Osteocyte (in vitro differentiated cells): ENCODE measurements around the gene MARK4. TPM values are rescaled to one million over a fixed set of nuclear protein-coding genes. Genes with fewer than 3 reads are reported as not detected.

ENCODE experiments used
- DNase-seq: peaks from one replicate; pipeline ENCODE4 v3.0.0; 2021; ENCODE audit warnings: mixed read lengths; ENCODE audit not compliant: unreplicated experiment; ENCODE audit errors: extremely low spot score
- H3K27ac Mint-ChIP-seq: one replicate; pipeline ENCODE4 v1.8.0; 2021; ENCODE audit warnings: mild to moderate bottlenecking, mixed read lengths; ENCODE audit not compliant: unreplicated experiment
- H3K27me3 Mint-ChIP-seq: one replicate; pipeline ENCODE4 v1.8.0; 2021; ENCODE audit warnings: mixed read lengths; ENCODE audit not compliant: unreplicated experiment
- H3K36me3 Mint-ChIP-seq: one replicate; pipeline ENCODE4 v1.8.0; 2021; ENCODE audit warnings: mixed read lengths; ENCODE audit not compliant: unreplicated experiment
- H3K4me1 Mint-ChIP-seq: one replicate; pipeline ENCODE4 v1.8.0; 2021; ENCODE audit warnings: mixed read lengths; ENCODE audit not compliant: unreplicated experiment
- H3K4me3 Mint-ChIP-seq: one replicate; pipeline ENCODE4 v1.8.0; 2021; ENCODE audit warnings: mild to moderate bottlenecking, moderate library complexity, mixed read lengths; ENCODE audit not compliant: unreplicated experiment
- H3K9me3 Mint-ChIP-seq: one replicate; pipeline ENCODE4 v1.8.0; 2021; ENCODE audit warnings: mixed read lengths; ENCODE audit not compliant: unreplicated experiment
- total RNA-seq: library from RNA; stranded (reverse); gene quantifications from 2 replicates; pipeline ENCODE4 v1.2.1, GENCODE V29; 2021
- TF ChIP-seq, protein P1 (sequence below): fragments of 200-600 bp; sonication (generic); IDR thresholded peaks from 2 replicates; pipeline ENCODE4 v1.5.0; 2021; ENCODE audit warnings: antibody characterized with exemption, mild to moderate bottlenecking, moderate library complexity

The MARK4 gene
- total RNA-seq, 1 donor from 2014 or later = 61.2 TPM

DNA sequence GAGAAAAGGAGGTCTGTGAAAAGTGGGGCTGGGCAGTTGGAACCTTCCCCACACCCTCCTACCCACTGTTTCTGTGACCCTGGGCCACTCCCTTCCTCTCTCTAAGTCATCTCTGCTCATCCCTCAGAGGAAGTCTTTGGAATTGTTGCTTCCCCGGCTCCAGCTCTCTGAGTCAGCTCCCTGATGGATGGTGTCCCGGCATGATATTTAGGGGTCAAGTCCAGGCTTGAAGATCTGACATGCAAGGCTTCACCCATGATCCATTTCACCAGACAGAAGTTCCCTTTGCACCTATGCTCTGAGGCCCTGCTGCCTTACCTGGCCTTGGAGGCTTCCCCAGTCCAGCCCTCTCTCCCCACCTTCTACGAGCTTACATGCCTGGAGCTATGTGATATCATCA lies 19.2 kb upstream of the MARK4 start:
- peaks cover 21% of the 10 kb centered on the region for H3K4me1 Mint-ChIP-seq
- no peak overlapping the region for H3K4me3 Mint-ChIP-seq
- no peak for DNase-seq
- H3K9me3 Mint-ChIP-seq = no peaks in the 10 kb centered on the region
- peaks cover 10% of the 10 kb centered on the region for H3K36me3 Mint-ChIP-seq
- H3K27me3 Mint-ChIP-seq = no peaks in the 10 kb centered on the region
- TF ChIP-seq, protein P1, sequence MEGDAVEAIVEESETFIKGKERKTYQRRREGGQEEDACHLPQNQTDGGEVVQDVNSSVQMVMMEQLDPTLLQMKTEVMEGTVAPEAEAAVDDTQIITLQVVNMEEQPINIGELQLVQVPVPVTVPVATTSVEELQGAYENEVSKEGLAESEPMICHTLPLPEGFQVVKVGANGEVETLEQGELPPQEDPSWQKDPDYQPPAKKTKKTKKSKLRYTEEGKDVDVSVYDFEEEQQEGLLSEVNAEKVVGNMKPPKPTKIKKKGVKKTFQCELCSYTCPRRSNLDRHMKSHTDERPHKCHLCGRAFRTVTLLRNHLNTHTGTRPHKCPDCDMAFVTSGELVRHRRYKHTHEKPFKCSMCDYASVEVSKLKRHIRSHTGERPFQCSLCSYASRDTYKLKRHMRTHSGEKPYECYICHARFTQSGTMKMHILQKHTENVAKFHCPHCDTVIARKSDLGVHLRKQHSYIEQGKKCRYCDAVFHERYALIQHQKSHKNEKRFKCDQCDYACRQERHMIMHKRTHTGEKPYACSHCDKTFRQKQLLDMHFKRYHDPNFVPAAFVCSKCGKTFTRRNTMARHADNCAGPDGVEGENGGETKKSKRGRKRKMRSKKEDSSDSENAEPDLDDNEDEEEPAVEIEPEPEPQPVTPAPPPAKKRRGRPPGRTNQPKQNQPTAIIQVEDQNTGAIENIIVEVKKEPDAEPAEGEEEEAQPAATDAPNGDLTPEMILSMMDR = no peak
- peak overlapping the region; percentile 50 for H3K27ac Mint-ChIP-seq

DNA sequence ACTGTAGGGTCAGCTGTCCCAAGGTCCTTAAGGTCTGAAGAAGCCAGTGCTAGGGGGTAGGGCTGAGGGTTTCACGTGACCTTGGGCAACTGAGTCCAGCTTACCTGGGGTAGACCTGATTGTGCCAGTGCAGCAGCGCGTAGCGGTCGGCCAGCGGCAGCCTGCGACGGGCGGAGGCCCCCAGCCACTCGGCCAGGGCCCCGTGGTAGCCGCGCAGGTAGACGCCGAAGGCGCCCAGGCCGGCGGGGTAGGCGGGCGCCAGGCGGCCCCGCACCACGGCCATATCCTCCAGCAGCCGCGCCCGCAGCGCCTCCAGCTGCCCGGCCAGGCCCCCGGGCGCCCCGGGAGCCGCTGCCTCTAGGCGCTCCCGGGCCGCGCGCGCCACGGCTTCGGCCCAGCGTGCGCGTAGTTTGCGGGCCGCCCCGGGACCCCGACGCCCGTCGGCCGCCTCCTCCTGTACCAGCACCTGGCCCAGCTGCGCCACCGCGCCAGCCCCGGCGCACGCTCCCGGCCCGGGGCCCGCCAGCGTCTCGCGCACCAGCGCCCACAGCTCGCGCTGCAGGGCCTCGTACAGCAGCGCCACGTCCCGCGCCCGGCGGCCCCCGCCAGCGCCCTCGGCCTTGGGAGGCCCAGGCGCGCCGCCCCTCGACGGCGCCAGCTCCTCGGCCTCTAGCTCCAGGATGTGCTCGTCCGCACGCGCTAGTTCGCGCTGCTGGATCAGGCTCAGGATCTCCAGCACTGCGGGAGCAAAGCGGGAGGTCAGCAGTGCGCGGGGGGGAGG lies 16.8 kb upstream of the MARK4 start:
- Mint-ChIP-seq H3K27me3 (no peaks in the 10 kb centered on the region), H3K4me1 (peaks cover 21% of the 10 kb centered on the region)
- no peak for DNase-seq

DNA sequence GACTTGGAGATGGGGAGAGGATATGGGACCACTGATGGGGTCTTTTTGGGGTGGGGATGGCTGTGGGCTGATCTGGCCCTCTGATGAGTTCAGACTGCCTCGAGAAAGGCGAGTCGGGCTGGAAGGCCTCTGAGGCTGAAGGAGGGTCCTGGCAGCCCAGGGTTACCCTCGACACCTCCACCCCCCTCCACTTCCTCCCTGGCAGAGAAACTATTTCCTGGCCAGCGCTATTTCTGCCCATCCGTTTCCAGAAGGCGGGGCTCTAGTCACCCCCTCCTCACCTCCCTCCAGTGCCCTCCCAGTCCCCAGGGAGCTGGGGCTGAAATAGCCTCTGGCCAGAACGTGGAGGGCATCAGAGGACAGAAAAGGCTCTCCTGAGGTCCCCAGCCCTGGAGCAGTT lies 15.6 kb upstream of the MARK4 start:
- peak overlapping the region; percentile 10 for H3K27ac Mint-ChIP-seq
- no peak for DNase-seq
- H3K27me3 Mint-ChIP-seq = no peaks in the 10 kb centered on the region
- no peaks in the 10 kb centered on the region for H3K9me3 Mint-ChIP-seq
- H3K36me3 Mint-ChIP-seq = peaks cover 14% of the 10 kb centered on the region
- H3K4me3 Mint-ChIP-seq = no peak overlapping the region
- H3K4me1 Mint-ChIP-seq = peaks cover 21% of the 10 kb centered on the region
- TF ChIP-seq, protein P1 = no peak

More for the DNA sequence above, 16.8 kb upstream of the MARK4 start:
- H3K27ac Mint-ChIP-seq = no peak overlapping the region
- H3K9me3 Mint-ChIP-seq = no peaks in the 10 kb centered on the region
- TF ChIP-seq, protein P1 = no peak
- H3K4me3 Mint-ChIP-seq = no peak overlapping the region
- H3K36me3 Mint-ChIP-seq = peaks cover 14% of the 10 kb centered on the region

DNA sequence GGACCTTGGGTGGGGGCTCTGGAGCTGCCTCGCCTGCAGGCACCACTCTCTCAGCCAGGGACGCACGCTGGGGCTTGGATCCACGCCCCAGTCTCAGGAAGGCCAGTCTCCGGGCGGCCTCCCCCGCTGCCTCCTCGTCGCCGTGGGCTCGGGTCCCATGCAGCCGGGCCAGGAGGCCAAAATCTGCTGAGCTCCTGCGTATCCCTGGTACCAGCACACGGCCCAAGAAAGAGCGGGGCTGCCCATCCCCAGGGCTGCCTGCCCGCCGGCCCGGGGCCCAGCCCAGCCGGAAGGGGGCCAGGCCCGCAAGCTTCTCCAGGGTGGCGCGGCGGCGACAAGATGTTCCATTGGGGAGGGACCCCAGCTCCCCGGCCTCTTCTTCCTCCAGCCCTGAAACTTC lies 12.5 kb upstream of the MARK4 start:
- no peaks in the 10 kb centered on the region for H3K9me3 Mint-ChIP-seq
- peaks cover 18% of the 10 kb centered on the region for H3K4me1 Mint-ChIP-seq
- no peak overlapping the region for H3K4me3 Mint-ChIP-seq
- H3K36me3 Mint-ChIP-seq = peaks cover 11% of the 10 kb centered on the region
- TF ChIP-seq, protein P1 = no peak
- no peak overlapping the region for H3K27ac Mint-ChIP-seq
- DNase-seq = no peak
- no peaks in the 10 kb centered on the region for H3K27me3 Mint-ChIP-seq

DNA sequence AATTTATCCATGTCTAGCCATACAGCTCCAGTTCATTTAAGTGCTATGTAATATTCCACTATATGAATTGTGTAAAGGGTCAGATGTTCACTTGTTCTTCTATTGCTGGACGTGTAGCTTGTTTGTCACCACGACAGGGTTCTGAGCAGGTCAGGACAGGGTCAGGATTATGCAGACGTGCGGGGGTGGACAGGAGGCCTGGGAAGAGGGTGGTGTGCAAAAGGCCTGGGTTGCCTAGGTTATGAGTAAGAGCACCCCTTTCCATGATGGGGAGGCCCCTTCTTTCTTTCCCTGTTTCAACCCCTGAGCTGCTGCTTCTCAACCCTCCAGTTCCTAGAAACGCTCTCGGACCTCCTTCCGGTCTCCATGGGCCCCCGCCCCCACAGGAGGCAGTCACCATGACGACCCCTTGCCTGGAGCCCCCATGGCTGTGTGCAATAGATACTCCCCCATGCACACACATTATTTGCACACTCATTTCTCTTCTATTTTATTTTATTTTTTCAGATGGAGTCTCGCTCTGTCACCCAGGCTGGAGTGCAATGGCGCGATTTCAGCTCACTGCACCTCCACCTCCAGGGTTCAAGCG lies 7.8 kb upstream of the MARK4 start:
- no peak for DNase-seq
- TF ChIP-seq, protein P1 = no peak
- Mint-ChIP-seq H3K4me1 (peaks cover 33% of the 10 kb centered on the region), H3K27me3 (no peaks in the 10 kb centered on the region), H3K36me3 (no peaks in the 10 kb centered on the region), H3K27ac (no peak overlapping the region), H3K9me3 (no peaks in the 10 kb centered on the region), H3K4me3 (no peak overlapping the region)
